Amniotic epithelial cell (primary cell): Measurements from ENCODE around the gene CHDH.
A peak's percentile ranks its signal among the peaks of the same experiment; 100 is the strongest.

Experiments
- DNase-seq: peaks from one replicate; pipeline ENCODE4 v3.0.0-alpha.2; 2010; ENCODE audit warnings: low read depth

CHDH gene

DNA sequence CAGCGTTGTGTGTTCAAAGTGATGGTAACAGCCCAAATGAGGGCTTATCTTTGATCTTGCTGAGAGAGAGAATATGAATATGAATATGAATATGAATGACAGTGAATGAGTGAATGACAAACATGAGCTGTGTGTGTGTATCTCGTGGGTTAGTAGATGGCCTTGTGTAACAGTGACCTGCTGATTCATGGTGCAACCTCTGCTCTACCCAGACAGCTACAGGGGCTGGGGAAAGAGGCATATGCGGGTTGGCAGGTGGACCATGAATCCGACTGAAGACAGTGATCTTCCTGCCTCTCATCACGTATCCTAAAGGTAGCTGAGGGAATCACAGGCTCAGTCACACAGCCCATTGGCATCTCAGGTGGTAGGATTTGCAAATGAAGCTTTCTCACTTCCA, 58.2 kb downstream of the CHDH start:
- DNase-seq = no peak

GRCh38 chr3:53787016-53787415, 59.2 kb downstream of the CHDH start:
- DNase-seq = no peak

DNA sequence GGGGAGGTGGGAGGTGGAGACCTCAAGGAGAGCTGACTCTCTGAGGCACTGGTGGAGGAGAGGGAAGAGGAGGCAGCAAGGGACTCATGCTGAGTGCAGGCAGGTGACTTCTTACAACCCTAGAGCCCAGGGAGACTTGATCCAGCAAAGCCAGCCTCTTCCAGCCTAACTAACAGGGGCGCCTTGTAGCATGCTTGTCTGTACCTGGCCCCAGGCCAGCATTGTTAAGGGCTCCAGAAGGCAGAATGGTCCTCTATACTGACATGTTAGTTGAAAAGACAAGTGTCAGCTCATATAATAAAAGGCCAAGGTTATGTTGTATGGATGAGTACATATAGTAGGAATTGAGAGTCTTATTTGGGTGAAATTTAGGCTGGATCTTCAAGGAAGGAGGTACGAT, 65.4 kb downstream of the CHDH start:
- no peak for DNase-seq

DNA sequence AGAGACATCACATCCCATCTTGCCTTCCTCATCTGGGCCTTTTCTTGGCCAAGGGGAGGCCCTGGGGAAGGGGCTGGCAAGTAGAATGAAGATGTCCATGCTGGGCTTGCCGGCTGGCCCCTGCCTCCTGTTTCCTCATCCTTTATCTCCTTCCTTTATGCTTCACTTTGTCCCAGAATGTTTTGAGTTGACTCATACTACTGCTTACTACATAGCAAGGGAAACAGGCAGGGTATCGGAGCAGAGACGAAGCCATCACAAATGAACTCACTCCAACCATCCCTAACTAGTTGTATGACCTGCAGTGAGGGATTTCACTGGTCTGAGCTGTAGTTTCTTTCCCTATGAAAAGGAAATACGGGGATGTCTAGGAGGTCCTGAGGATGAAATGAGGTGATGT, 66.0 kb downstream of the CHDH start:
- no peak for DNase-seq

GRCh38 chr3:53778153-53778552, 68.1 kb downstream of the CHDH start:
- no peak for DNase-seq

DNA sequence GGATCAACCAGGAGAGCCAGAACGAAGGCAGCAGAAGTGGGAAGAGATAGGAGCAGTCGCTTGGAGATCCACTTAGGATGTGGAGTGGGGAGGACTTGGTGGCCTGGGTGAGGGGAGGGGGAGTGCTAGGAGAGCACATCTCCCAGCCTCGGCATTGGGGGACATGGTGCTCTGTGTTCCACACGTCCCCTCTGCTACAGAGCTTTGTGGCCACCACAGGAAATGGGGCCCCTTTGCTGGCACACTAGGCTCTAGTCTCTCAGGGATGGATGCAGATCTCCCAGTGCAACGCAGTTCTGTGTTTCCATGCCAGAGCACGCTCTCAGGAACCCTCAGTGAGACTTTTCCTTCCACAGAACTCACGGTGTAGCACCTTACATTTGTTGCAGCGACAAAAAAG, 68.8 kb downstream of the CHDH start:
- no peak for DNase-seq

- no peak for DNase-seq
Measured at GRCh38 chr3:53776494-53777101, 69.6 kb downstream of the CHDH start.

- no peak for DNase-seq
Measured at GRCh38 chr3:53775834-53776251, 70.4 kb downstream of the CHDH start.

DNA sequence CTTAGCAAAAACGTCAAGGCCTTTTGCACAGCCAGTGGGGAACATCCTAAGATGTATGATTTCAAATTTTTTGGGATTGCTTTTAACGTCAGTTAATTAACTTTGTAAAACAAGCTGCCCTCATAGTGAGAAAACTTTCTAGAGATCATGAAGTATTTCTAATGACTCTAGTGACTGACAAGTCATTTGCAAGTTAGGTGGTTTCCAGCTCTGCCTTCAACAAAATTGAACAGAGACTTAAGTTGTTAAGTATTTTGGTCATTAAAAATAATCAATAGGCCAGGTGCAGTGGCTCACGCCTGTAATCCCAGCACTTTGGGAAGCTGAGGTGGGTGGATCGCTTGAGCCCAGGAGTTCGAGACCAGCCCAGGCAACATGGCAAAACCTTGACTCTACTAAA, 71.2 kb downstream of the CHDH start:
- no peak for DNase-seq

GRCh38 chr3:53774414-53774813, 71.8 kb downstream of the CHDH start:
- no peak for DNase-seq

- DNase-seq = peak; percentile 78
Measured at GRCh38 chr3:53773611-53774368, 72.4 kb downstream of the CHDH start.

GRCh38 chr3:53773021-53773436, 73.2 kb downstream of the CHDH start:
- DNase-seq = no peak

DNA sequence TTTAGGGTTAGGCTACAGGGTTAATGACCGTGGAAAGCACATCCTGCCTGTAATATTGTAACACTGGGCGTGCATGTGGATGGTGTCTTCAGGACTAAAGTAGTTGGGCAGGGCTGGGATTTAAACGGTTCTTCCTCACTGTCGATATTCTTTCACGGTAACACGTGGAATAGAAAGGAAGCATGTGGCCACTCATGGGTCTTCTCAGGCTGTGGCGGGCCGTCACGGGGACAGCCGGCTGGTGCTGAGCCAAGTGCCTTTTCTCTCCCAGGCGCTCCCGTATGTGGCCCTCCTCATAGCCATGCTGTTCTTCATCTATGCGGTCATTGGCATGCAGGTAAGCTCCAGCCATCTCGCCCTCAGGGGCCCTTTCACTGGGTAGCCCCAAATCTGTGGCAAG, 73.7 kb downstream of the CHDH start:
- no peak for DNase-seq

GRCh38 chr3:53768478-53769459, 77.5 kb downstream of the CHDH start:
- no peak for DNase-seq

DNA sequence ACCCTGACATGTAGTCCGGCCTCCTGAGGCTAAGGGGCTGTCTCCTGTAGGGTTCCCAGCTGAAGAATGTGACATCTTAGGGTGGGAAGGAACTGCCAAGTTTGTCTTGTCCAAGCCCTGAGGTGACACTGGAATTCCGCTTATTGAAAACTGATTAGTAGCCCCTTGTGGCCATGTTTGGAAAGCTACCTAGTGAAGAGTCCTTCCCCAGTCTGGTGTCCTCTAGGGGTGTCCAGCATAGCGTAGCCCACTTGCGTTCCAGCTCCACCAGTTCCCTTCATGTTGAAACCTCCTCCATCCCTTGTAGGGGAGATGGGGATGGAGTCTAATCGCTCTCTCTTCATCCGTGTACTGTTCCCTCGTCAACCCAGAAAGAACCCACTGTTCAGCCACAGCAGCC, 79.5 kb downstream of the CHDH start:
- no peak for DNase-seq

GRCh38 chr3:53765753-53766152, 80.5 kb downstream of the CHDH start:
- DNase-seq = no peak

GRCh38 chr3:53764026-53764775, 82.0 kb downstream of the CHDH start:
- DNase-seq = no peak

- no peak for DNase-seq
Measured at GRCh38 chr3:53763353-53763752, 82.9 kb downstream of the CHDH start.
